Kidney glomerular epithelial cell (primary cell): ENCODE results near the gene SLC19A1.
"Not testable (repeated sequence)": the region's sequence is repeated elsewhere in the genome, so short reads cannot be mapped to it uniquely, and the experiment has no call there.

Experiments
- DNase-seq: peaks from one replicate; lab custom pipeline; 2025; lab: John Stamatoyannopoulos, UW

The SLC19A1 gene

DNA sequence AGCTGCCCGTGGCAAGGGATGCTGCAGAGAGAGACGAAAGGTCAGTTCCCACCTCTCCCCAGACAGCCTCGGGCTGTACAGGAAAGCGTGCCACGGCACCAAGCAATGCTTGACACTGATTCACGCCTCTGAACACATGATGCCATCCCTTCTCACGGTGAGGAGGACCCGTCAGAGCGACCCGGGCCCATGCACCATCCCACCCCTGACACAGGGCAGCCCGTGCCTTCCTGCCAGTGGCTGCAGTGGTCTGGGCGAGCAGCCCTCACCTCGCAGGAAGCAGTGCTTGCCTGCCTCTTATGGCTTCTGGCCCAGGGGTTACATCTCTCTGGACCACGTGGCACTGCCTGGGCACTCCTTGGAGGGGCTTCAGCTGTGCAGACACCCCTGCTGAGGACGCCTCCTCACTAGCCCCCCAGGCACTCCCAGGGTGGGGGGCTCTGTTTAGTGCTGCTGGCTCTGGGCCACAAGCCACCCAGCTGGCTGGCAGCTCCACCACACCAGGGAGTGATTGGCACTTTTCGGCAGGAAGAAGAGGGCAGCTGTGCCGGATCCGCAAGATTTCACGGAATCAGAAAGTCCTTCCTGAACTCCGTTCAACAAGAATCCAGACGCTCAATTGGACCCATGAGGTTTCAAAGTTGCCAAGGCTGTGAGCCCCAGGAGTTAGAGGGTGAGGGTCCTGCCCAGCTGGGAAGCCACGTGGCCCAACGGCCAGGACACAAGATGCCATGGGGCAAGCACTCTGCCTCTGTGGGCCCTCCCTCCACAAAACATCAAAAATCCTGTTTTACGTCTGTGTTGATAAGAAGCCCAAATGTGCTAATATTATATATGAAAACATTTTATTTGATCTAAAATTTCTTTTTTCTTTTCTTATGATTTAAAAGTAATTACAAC lies 34.8 kb upstream of the SLC19A1 start:
- no peak for DNase-seq

DNA sequence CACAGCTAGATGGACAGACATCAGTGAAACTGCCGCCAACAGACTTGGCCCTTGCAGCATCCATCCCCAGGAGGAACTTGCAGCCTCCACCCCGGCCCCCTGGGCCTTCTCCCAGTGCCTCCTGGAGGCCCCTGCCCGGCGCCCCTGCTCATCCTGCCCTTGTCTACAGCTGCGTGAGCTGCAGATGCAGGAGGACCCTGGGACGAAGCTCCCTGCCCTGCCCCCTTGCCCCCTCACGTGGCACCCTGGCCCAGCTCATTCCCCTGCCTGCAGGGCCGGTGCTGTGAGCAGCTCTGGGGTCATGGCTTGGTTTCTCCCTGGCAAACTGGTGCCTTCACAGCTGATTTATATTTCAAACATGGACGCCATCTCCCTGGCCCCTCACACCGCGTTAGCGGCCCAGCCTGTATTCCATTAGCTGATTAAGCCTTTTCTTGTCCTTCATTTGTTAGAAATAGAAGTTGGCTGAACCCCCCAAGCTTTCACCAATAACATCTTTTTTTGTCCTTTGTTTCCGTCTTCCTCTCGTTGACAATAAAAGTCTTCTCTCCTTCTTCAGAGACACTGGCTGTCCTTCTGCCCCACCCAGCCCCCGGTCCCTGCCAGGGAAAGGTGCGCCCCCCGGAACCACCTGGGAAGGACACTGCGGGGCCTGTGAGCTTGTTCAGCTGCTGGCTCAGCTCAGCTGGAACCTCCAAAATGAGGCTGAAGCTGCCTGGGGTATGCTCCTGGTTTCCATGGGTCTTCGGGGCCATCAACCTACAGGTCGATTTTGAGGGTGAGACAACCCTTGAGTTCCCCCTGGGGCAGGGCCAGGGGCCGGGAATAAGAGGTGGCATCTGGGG lies 34.0 kb upstream of the SLC19A1 start:
- DNase-seq, result no peak

DNA sequence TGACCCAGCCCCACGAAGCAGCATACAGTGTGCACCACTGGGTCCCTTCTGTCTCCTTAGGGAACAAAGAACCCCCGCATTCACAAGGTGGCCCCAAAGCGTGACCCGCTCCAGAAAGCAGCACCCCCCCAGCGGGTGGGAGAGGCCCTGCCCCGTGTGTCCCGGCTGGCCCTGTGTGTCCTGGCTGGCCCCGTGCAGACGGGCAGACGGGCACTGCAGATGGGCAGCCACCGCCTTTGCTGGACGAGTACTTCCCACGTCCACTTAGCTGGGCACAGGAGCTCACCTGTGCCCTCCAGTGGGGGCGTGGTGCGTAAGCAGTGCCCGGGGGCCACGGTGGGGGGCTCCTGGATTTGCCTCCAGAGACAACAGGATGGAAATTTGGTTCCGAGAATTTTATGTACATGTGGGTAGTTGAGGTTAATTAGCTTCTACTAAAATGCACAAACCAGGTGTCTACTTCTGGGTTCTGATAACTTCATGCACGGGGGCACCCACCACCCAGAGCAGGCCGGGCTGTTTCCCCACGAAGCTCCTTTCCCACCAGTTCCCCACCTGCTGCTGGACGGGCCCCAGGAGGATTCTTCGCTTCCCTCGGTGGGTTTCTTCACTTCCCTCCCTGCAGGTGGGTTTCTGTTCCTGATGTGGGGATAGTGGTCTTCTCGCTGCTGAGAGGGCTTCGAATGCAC lies 33.2 kb upstream of the SLC19A1 start:
- no peak for DNase-seq

DNA sequence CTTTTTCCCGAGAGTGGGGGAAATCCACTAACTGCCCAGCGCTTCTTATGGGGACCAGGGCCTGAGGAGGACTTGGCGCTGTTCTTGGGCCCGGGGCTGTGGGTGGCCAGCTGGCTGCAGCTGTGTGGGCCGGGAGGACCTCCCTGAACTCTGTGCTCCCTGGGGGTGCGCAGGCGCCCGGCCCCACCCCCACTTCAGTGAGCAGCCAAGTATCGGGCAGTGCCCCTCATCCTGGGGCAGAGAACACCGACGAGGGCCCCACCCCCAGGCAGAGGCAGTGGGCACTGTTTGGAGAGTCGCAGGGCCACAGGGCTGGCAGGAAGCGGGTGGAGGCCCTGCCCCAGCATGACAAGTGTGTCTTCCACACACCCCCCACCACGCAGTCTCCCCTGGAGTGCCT lies 32.5 kb upstream of the SLC19A1 start:
- DNase-seq, result no peak

DNA sequence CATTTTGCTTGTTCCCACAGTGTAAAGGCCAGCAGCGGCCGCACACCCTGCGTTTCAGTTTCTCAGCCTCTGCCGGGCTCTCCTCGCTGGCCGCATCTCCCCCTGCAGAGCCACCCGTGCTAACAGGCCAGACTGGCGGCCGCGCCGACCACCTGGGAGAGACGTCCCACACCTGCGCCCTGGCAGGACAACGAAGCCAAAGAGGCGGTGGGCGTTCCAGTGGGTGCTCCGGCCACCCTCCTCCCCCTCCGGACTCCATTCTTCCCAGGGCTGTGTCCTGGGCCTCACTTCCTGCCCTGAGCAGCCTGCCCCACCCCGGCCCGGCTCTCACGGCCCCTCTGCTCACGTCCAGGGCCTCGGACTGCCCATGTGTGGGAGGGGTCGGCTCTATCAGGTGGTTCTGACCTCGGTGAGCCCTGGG lies 31.9 kb upstream of the SLC19A1 start:
- no peak for DNase-seq

DNA sequence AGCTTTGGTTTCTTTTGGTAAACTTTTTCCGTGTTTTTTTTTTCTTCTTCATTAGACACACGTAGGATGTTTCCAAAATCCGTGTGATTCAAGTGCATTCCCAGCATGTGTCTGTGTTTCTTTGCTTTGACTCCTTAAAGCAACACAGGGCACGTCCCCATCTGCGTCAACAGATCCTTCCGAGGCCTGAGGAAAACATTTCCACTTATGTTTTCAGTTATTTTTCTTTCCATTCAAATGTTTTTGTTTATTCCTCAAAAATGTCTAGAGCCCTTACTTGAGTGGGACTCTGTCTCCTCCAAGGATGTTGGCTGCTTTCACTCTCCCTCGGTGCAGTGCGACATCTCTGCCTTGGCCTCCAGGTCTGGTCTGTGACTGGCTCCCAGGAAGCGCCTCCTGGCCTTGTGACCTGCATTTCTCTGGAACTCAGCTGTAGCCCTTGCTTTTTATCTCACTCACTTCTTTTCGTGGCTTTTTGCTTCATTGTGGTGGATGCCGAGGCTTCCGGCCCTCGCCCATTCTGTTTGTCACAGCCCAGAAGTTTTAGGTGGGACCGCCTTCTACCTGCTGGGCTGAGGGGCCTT lies 31.3 kb upstream of the SLC19A1 start:
- DNase-seq, result no peak

DNA sequence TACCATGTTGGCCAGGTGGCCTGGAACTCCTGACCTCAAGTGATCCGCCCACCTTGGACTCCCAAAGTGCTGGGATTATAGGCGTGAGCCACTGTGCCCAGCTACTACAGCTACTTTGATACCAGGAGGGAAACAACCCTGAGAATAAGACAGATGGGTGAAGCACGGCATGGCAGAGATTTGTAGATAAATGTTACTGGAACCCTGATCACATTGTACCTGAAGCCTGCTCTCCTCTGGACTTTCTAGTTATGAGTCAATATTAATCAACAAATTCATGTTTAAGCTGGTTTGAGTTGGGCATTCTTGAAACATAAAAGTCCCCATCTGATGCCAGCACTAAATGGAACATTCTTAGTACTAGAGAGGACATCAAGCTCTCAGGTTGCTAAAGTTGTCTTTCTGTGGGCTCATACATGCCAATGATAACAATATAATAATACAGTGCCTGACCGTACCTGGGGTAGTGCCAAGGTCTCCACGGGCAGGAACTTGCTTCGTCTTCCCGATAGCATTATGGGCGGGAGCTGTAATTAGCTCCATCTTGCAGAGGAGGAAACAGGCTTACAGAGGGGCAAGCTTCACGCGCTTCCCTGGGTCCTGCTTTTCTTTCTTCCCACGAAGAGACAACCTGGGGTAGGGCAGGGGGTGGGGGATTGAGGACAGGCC lies 30.7 kb upstream of the SLC19A1 start:
- DNase-seq, result no peak

DNA sequence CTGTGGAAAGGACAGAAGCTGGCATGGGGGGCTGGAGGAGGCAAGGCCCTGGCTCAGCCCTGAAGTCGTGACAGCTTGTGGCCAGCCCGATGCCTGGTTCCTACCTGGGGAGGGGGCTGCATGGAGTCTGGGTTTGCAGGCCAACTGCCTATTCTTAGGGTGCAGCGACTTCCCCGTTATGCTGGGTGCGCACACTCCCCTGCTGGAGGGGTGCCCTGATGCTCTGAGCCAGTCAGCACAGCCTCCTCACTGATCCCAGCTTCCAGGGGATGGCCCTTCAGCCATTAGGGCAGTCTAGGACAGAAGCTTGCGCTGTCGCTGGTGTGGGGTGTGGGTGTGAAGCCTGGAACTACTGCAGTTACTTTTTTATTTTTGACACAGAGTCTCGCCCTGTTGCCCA lies 30.0 kb upstream of the SLC19A1 start:
- DNase-seq, result no peak

DNA sequence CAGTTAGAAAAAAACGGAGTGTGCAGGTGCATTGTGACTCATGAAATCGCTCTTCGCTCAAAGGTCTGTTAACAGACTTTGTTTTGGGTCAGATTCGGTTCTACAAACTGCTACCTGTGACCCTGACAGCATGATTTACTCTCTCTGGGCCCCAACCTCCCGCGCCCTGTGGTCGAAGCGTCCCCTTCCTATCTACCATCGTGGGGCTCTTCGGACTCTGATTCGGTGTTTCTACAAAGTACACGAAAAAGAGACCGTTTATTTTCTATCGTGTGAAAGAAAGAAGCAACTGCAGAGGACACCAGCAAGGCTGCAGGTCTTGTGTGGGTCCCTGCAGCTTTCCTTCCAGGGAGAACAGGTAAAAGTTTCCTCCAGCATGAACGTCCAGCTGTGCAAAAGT lies 29.4 kb upstream of the SLC19A1 start:
- no peak for DNase-seq

DNA sequence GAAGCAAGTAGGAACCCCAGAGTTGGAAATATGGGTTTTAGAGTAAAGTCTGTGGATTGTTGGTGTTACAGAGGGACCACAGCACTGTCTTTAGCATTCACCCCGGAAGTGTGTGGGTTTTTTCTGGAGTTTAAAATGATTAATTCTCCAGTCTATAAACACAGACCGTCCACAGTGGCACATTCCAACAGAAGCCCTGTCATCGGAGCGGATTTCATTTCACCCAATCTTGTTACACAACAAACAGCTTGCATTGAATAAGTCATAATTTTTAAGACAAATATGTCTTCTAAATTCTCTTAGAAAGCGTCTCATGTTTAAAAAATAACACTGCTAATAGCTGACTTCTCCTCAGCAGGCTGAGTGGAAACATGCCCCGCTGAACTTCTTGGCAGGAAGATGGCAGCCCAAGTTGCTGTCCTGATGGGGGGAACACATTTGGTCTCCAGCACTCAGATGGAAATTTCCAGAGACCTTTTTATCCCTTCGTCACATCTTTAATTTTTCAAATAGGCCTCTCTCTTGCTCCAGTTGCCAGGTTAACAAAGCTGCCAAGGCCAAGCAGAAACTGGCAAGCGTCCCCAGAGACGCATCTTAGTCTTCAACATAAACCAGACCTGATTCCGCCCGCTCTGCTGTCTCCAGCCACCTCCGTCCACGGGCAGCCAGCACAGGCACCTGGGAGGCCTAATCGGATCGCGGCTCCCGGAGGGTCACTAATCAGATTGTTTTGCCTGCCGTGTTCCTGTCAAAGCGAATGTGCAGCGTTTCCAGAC lies 28.8 kb upstream of the SLC19A1 start:
- no peak for DNase-seq

DNA sequence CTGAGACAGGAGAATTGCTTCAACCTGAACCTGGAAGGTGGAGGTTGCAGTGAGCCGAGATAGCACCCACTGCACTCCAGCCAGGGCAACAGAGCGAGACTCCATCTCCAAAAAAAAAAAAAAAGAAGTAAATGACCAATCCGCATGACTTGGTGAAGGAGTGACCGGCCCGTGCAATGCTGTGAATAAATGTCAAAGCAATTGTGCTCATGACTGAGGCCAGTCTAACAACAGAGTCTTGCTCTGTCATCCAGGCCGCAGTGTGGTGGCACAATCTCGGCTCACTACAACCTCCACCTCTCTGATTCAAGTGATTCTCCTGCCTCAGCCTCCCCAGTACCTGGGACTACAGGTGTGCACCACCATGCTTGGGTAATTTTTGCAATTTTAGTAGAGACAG lies 27.8 kb upstream of the SLC19A1 start:
- DNase-seq, result no peak

DNA sequence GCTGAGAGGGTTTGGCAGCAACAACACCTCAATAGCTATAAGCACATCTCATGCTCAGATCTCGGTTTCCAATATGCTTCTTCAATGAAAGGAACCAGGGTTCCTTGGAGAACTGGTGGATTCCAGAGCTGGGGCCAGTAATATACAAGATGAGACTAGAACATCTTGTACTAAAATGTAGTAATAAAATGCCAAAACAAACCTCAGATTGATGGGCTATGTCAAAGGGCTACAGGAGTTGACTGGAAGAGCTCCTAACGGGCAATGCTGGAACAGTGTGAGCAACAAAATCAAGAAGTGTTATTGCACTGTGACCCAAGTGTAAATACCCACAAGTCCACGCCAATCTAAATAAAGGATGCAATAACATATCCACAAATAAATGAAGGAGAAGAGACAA lies 26.1 kb upstream of the SLC19A1 start:
- DNase-seq, result no peak

DNA sequence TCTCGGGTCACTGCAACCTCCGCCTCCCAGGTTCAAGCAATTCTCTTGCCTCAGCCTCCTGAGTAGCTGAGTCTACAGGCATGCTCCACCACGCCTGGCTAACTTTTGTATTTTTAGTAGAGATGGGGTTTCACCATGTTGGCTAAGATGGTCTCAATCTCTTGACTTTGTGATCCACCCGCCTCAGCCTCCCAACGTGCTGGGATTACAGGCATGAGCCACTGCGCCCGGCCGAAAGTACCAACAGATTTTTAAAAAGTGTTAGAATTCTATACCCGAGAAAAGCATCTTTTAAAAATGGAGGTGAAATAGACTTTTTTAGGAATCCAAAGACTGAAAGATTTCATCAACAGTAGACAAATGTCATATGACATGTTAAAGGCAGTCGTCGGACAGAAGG lies 21.9 kb upstream of the SLC19A1 start:
- DNase-seq, result not testable (repeated sequence)

DNA sequence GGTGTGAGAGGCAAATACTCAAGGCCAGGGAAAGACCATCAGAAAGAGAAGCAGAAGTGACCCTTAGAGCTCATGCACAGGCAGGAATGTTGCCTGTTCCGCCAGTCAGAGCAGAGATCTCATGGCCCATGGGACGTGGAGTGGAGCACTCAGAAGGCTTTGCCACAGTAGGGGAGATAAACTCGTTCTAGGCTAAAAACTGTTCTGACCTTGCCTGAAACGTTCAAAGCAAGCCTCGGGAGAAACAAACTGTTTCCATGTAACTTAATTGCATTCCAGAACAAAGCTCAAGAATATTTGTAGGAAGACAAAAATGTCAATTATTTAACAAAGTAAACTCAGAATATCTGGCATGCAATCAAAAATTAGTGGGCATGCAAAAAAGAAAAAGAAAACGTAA lies 20.7 kb upstream of the SLC19A1 start:
- DNase-seq, result no peak

DNA sequence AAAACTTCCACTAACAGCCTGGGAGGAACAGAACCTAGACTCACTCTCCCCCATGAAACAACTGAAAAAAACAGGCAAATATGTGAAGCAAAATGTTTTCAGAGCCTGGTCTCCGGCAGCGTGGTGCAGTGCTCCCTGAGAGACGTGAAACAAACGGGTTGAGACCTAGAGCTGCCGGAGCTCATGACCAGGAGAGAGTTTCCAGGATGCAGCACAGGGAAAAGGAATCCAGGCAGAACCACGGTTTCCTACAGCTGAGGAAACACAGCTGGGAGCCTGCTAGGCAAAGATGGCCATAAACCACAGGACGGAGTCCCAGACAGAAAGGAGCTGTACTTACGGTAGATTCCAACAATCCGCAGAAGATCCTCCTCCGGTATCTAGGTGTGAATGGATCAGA lies 20.2 kb upstream of the SLC19A1 start:
- DNase-seq, result no peak

DNA sequence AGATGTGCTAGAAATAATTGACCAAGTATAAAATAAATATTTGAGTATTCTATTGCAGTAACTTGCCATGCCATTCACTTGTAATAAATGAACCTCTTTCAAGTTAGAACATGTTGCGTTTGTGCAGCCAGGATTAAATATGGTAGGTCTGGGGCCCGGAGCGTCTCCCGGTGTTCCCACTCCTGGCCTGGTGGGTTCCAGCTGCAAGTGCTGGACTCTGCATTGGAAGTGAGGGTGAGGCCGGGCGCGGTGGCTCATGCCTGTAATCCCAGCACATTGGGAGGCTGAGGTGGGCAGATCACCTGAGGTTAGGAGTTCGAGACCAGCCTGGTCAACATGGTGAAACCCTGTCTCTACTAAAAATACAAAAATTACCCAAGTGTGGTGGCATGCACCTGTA lies 19.0 kb upstream of the SLC19A1 start:
- DNase-seq, result not testable (repeated sequence)

DNA sequence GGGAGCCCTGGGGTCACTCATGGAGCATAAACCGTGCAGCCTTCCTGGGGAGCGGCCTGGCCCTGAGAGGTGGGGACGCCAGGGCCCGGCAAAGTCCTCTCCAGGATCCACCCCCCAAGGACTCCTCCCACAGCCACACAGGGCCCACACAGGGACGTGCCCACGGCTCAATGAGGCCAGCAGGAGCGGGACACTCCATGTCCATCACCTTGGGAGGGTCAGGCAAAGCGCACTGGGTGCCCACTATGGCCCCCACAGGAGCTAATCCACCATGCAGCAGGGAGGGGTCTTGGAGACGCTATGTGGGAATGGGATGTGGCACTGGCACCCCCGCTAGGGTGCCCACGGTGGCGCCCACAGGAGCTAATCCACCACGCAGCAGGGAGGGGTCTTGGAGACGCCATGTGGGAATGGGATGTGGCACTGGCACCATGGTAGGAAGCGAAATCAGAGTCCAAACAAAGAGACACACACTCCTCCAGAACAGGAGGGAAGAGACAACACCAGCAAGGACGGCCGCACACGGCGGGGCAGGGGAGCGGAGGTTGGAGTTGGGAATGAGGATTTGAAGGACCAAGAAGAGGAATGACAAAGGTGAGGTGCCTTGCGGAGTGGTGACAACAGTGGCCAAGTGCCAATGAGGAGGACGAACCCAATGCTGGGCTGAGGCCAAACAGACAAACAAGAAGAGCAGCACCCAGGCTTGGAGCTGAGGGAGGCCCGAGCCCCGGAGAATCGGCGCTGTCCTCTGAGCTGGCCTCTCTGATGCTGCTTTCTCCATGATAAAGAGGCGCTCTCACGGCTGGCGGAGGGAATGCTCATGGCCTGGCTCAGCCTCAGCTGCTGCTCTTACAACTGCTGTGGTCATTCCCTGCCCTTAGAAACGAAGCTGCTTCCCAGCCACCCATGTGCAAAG lies 18.1 kb upstream of the SLC19A1 start:
- no peak for DNase-seq

DNA sequence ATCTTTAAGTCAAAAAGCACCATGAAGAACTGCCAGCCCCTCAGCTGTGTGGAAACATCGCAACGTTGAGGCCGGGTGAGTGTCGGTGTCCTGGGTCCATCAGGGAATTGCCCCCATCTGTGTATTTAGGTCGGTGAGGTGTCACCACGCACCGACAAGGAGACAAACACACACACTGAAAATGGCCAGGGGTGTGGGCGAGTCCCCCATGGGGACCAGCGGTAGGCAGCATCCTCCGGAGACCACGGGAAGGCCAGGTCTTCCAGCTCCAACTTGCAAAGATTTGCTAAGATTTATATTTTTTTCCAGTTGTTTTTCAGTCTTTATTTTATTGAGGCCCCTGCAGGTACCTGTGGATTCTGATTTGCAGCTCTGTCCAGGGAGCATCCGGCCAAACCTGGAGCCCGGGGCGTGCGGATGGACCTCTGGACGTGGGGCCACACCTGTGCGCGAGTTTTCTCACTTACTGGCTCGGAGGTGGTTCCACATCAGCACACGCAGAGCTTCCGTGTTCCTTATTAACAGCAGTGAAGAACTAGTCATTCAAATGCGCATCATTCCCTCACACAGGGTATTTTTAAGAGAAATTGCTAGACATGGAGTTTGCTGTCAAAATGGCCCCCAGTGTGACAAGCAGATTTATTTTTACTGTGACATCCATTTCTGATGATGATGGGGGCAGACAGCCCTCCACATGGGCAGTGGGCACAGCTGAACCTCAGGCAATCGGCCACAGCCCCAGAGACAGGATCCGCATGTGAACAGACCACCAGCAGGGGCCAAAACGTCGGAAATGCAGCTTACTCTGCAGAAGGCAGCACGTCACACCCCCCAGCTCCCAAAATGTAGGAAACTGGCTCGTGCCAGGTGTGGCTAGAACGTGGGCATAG lies 17.2 kb upstream of the SLC19A1 start:
- DNase-seq, result no peak
